Measurements from ENCODE around the gene CGRRF1.

The CGRRF1 gene

GRCh38 chr14:54503486-54503885 lies 6.2 kb upstream of the CGRRF1 start:
- no peaks in the 10 kb centered on the region for H3K36me3 ChIP-seq (ENCODE audit: control insufficient read depth, insufficient read depth, low read length)
- H3K27ac ChIP-seq (ENCODE audit: insufficient read depth, low read length, poor library complexity, severe bottlenecking) = no peak overlapping the region
- no peak for DNase-seq
- H3K4me1 ChIP-seq (ENCODE audit: control insufficient read depth, insufficient read depth, low read length, poor library complexity, severe bottlenecking) = no peaks in the 10 kb centered on the region
- H3K4me3 ChIP-seq (ENCODE audit: insufficient read depth, low read depth, low read length, poor library complexity, severe bottlenecking) = no peak overlapping the region
- no peaks in the 10 kb centered on the region for H3K9me3 ChIP-seq (ENCODE audit: control insufficient read depth, low read length)
- H3K27me3 ChIP-seq (replicated peaks; ENCODE audit: control insufficient read depth, insufficient read depth, low read length, poor library complexity, severe bottlenecking) = no peaks in the 10 kb centered on the region

- no peak for DNase-seq
- no peaks in the 10 kb centered on the region for H3K36me3 ChIP-seq (ENCODE audit: control insufficient read depth, insufficient read depth, low read length)
- H3K27me3 ChIP-seq (replicated peaks; ENCODE audit: control insufficient read depth, insufficient read depth, low read length, poor library complexity, severe bottlenecking) = no peaks in the 10 kb centered on the region
- no peak overlapping the region for H3K27ac ChIP-seq (ENCODE audit: insufficient read depth, low read length, poor library complexity, severe bottlenecking)
- no peaks in the 10 kb centered on the region for H3K9me3 ChIP-seq (ENCODE audit: control insufficient read depth, low read length)
- peaks cover 8% of the 10 kb centered on the region for H3K4me1 ChIP-seq (ENCODE audit: control insufficient read depth, insufficient read depth, low read length, poor library complexity, severe bottlenecking)
- H3K4me3 ChIP-seq (ENCODE audit: insufficient read depth, low read depth, low read length, poor library complexity, severe bottlenecking) = no peak overlapping the region
Measured at GRCh38 chr14:54512393-54512792, 2.7 kb downstream of the CGRRF1 start.

GRCh38 chr14:54515670-54516069 lies 6.0 kb downstream of the CGRRF1 start:
- no peak for DNase-seq
- H3K27ac ChIP-seq (ENCODE audit: insufficient read depth, low read length, poor library complexity, severe bottlenecking) = no peak overlapping the region
- H3K4me3 ChIP-seq (ENCODE audit: insufficient read depth, low read depth, low read length, poor library complexity, severe bottlenecking) = no peak overlapping the region
- H3K4me1 ChIP-seq (ENCODE audit: control insufficient read depth, insufficient read depth, low read length, poor library complexity, severe bottlenecking) = no peaks in the 10 kb centered on the region
- H3K9me3 ChIP-seq (ENCODE audit: control insufficient read depth, low read length) = no peaks in the 10 kb centered on the region
- H3K36me3 ChIP-seq (ENCODE audit: control insufficient read depth, insufficient read depth, low read length) = no peaks in the 10 kb centered on the region
- no peaks in the 10 kb centered on the region for H3K27me3 ChIP-seq (replicated peaks; ENCODE audit: control insufficient read depth, insufficient read depth, low read length, poor library complexity, severe bottlenecking)

- H3K4me3 ChIP-seq (ENCODE audit: insufficient read depth, low read depth, low read length, poor library complexity, severe bottlenecking) = no peak overlapping the region
- no peak for DNase-seq
- no peaks in the 10 kb centered on the region for H3K27me3 ChIP-seq (replicated peaks; ENCODE audit: control insufficient read depth, insufficient read depth, low read length, poor library complexity, severe bottlenecking)
- H3K27ac ChIP-seq (ENCODE audit: insufficient read depth, low read length, poor library complexity, severe bottlenecking) = no peak overlapping the region
- no peaks in the 10 kb centered on the region for H3K9me3 ChIP-seq (ENCODE audit: control insufficient read depth, low read length)
- no peaks in the 10 kb centered on the region for H3K4me1 ChIP-seq (ENCODE audit: control insufficient read depth, insufficient read depth, low read length, poor library complexity, severe bottlenecking)
- H3K36me3 ChIP-seq (ENCODE audit: control insufficient read depth, insufficient read depth, low read length) = no peaks in the 10 kb centered on the region
Measured at GRCh38 chr14:54516709-54517108, 7.0 kb downstream of the CGRRF1 start.

- DNase-seq = no peak
Measured at GRCh38 chr14:54524410-54524809, 14.7 kb downstream of the CGRRF1 start.

GRCh38 chr14:54528973-54529372 lies 19.3 kb downstream of the CGRRF1 start:
- Histone ChIP-seq H3K36me3 (ENCODE audit: control insufficient read depth, insufficient read depth, low read length) (peaks cover 5% of the 10 kb centered on the region), H3K9me3 (ENCODE audit: control insufficient read depth, low read length) (no peaks in the 10 kb centered on the region), H3K4me1 (ENCODE audit: control insufficient read depth, insufficient read depth, low read length, poor library complexity, severe bottlenecking) (no peaks in the 10 kb centered on the region), H3K27me3 (replicated peaks; ENCODE audit: control insufficient read depth, insufficient read depth, low read length, poor library complexity, severe bottlenecking) (no peaks in the 10 kb centered on the region), H3K27ac (ENCODE audit: insufficient read depth, low read length, poor library complexity, severe bottlenecking) (no peak overlapping the region), H3K4me3 (ENCODE audit: insufficient read depth, low read depth, low read length, poor library complexity, severe bottlenecking) (no peak overlapping the region)
- DNase-seq = no peak

More at GRCh38 chr14:54524410-54524809, 14.7 kb downstream of the CGRRF1 start:
- H3K27me3 ChIP-seq (replicated peaks; ENCODE audit: control insufficient read depth, insufficient read depth, low read length, poor library complexity, severe bottlenecking) = no peaks in the 10 kb centered on the region
- H3K36me3 ChIP-seq (ENCODE audit: control insufficient read depth, insufficient read depth, low read length) = peaks cover 16% of the 10 kb centered on the region
- no peak overlapping the region for H3K4me3 ChIP-seq (ENCODE audit: insufficient read depth, low read depth, low read length, poor library complexity, severe bottlenecking)
- no peaks in the 10 kb centered on the region for H3K4me1 ChIP-seq (ENCODE audit: control insufficient read depth, insufficient read depth, low read length, poor library complexity, severe bottlenecking)
- H3K9me3 ChIP-seq (ENCODE audit: control insufficient read depth, low read length) = no peaks in the 10 kb centered on the region
- H3K27ac ChIP-seq (ENCODE audit: insufficient read depth, low read length, poor library complexity, severe bottlenecking) = no peak overlapping the region

- H3K4me1 ChIP-seq (ENCODE audit: control insufficient read depth, insufficient read depth, low read length, poor library complexity, severe bottlenecking) = no peaks in the 10 kb centered on the region
- H3K36me3 ChIP-seq (ENCODE audit: control insufficient read depth, insufficient read depth, low read length) = peaks cover 3% of the 10 kb centered on the region
- H3K27ac ChIP-seq (ENCODE audit: insufficient read depth, low read length, poor library complexity, severe bottlenecking) = no peak overlapping the region
- no peaks in the 10 kb centered on the region for H3K27me3 ChIP-seq (replicated peaks; ENCODE audit: control insufficient read depth, insufficient read depth, low read length, poor library complexity, severe bottlenecking)
- H3K4me3 ChIP-seq (ENCODE audit: insufficient read depth, low read depth, low read length, poor library complexity, severe bottlenecking) = no peak overlapping the region
- no peak for DNase-seq
- no peaks in the 10 kb centered on the region for H3K9me3 ChIP-seq (ENCODE audit: control insufficient read depth, low read length)
Measured at GRCh38 chr14:54529811-54530210, 20.1 kb downstream of the CGRRF1 start.

DNA sequence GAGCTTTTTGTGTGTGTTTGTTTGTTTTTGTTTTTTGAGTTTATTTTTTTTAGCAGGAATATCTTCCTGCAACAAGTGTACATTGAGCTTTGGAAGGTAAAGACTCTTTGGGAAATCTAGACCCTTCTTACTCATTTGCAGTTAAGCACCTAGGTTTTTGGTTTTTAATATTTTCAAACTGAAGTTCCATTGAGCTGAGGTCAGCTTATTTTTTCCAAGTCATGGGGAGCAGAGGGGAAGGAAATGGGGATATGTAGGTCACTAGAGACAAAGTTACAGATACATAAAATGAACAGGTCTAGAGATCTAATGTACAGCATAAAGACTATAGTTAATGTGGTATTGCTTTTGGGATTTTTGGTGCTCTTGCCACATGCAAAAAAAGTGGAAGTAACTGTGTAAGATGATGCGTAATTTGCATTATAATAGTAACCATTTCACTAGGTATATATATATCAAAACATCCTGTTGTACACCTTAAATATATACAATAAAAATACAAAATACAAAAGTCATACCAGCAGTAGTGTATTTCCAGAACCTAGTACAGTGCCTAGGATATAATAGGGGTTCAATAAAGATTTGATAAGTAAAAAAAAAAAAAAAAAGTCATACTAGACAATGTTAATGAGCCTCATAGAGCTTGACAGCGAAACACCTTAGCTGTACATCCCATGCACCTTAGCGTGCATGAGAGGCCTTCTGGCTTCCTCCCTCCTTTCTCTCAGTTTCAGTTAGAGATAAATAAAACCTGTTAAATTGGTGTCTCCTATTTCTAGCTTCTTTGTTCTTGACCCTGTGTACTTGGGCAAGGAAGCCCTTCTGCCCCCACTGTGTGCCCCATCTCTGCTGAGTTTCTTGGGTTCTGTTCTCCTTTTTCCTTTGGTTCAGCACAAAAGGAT lies 22.7 kb downstream of the CGRRF1 start:
- Histone ChIP-seq H3K36me3 (ENCODE audit: control insufficient read depth, insufficient read depth, low read length) (peaks cover 3% of the 10 kb centered on the region), H3K27me3 (replicated peaks; ENCODE audit: control insufficient read depth, insufficient read depth, low read length, poor library complexity, severe bottlenecking) (no peaks in the 10 kb centered on the region), H3K4me3 (ENCODE audit: insufficient read depth, low read depth, low read length, poor library complexity, severe bottlenecking) (no peak overlapping the region), H3K4me1 (ENCODE audit: control insufficient read depth, insufficient read depth, low read length, poor library complexity, severe bottlenecking) (no peaks in the 10 kb centered on the region), H3K27ac (ENCODE audit: insufficient read depth, low read length, poor library complexity, severe bottlenecking) (no peak overlapping the region), H3K9me3 (ENCODE audit: control insufficient read depth, low read length) (no peaks in the 10 kb centered on the region)
- DNase-seq = no peak

DNA sequence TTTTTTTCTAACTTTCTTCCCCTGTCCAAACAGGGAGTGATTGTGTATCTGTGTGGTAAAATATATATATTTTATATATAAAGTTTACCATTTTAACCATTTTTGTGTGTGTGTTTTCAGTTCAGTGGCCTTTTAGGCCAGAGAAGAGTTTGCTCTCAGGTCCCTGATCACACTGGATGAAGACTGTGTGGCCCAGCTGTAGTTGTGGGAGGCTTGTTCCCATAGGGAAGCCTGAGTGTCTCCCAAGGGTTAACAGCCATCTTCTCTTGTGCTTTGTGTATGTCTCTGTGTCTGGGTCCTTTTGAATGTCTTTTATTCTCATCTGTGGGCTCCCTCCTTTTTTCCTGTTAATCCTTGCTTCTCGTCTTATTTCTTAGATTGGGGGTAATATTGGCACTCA lies 23.4 kb downstream of the CGRRF1 start:
- Histone ChIP-seq H3K4me3 (ENCODE audit: insufficient read depth, low read depth, low read length, poor library complexity, severe bottlenecking) (no peak overlapping the region), H3K27ac (ENCODE audit: insufficient read depth, low read length, poor library complexity, severe bottlenecking) (no peak overlapping the region), H3K36me3 (ENCODE audit: control insufficient read depth, insufficient read depth, low read length) (no peaks in the 10 kb centered on the region), H3K27me3 (replicated peaks; ENCODE audit: control insufficient read depth, insufficient read depth, low read length, poor library complexity, severe bottlenecking) (no peaks in the 10 kb centered on the region), H3K4me1 (ENCODE audit: control insufficient read depth, insufficient read depth, low read length, poor library complexity, severe bottlenecking) (no peaks in the 10 kb centered on the region), H3K9me3 (ENCODE audit: control insufficient read depth, low read length) (no peaks in the 10 kb centered on the region)
- DNase-seq = no peak

DNA sequence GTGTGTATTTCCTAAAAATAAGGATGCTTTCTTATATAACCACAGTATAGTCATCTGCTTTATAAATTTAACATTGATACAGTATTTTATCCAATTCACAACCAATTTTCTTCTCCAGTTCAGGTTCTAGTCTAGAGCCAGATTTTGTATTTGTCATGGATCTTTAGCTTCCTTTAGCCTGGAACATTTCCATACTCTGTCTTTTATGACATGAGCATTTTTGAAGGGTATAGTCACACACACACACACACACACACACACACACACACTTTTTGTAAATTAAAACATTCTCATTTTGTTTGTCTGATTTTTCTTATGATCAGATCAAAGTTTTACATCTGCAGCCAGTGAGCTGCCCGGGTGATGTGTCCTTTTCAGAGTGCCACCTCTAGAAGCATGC lies 25.4 kb downstream of the CGRRF1 start:
- no peaks in the 10 kb centered on the region for H3K9me3 ChIP-seq (ENCODE audit: control insufficient read depth, low read length)
- H3K27ac ChIP-seq (ENCODE audit: insufficient read depth, low read length, poor library complexity, severe bottlenecking) = no peak overlapping the region
- H3K4me3 ChIP-seq (ENCODE audit: insufficient read depth, low read depth, low read length, poor library complexity, severe bottlenecking) = no peak overlapping the region
- peaks cover 8% of the 10 kb centered on the region for H3K36me3 ChIP-seq (ENCODE audit: control insufficient read depth, insufficient read depth, low read length)
- H3K4me1 ChIP-seq (ENCODE audit: control insufficient read depth, insufficient read depth, low read length, poor library complexity, severe bottlenecking) = no peaks in the 10 kb centered on the region
- DNase-seq = no peak
- no peaks in the 10 kb centered on the region for H3K27me3 ChIP-seq (replicated peaks; ENCODE audit: control insufficient read depth, insufficient read depth, low read length, poor library complexity, severe bottlenecking)

Data from effector memory CD4-positive, alpha-beta T cell (primary cell).